Activated CD4-positive, alpha-beta T cell treated with anti-CD3 and anti-CD28 coated beads, Interleukin-2, amount 50 U/mL, for 16 hours (primary cell): ENCODE results near the gene OBSCN.

Source experiments
- DNase-seq: peaks from one replicate; pipeline ENCODE4 v3.0.0-alpha.2; 2020

OBSCN gene

GRCh38 chr1:228325267-228325666 is 117.4 kb downstream of the OBSCN start:
- no peak for DNase-seq

- DNase-seq = no peak
Observed at GRCh38 chr1:228329887-228330286, 122.0 kb downstream of the OBSCN start.

DNA sequence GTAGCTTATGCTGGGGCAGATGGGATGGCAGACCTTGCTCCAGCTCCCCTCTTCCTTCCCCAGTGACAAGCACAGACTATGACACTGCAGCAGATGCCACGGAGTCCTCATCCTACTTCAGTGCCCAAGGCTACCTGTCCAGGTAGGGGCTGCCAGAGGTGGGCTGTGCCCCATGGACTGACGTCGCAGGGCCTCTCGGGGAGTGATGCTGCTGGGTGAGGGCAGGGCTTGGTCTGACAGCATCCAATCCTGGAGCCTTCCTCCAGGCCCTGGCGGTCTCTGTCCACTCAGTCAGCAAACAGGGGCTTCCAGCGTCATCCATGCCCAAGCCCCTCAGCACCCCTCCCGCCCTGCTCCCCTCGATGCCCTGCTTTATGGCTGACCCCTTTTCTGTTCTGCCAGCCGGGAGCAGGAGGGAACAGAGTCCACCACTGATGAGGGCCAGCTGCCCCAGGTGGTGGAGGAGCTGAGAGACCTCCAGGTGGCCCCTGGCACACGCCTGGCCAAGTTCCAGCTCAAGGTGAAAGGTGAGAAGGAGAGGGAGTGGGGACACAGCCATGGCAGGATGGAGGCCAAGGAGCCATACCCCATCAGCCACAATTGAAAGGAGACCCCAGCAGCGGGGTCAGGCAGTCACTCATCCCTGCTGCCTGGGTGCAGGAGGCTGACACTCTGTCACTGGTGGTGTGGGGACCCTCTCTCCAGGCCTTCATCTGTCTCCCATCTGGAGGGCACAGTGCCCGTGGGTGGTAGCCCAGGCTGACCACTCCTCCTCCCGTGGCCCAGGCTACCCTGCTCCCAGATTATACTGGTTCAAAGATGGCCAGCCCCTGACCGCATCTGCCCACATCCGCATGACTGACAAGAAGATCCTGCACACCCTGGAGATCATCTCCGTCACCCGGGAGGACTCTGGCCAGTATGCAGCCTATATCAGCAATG is 125.2 kb downstream of the OBSCN start:
- DNase-seq = no peak

GRCh38 chr1:228333739-228334115 is 125.9 kb downstream of the OBSCN start:
- no peak for DNase-seq

GRCh38 chr1:228334226-228334935 is 126.5 kb downstream of the OBSCN start:
- no peak for DNase-seq

GRCh38 chr1:228334954-228335353 is 127.1 kb downstream of the OBSCN start:
- DNase-seq = no peak

GRCh38 chr1:228335406-228336307 is 127.8 kb downstream of the OBSCN start:
- no peak for DNase-seq

GRCh38 chr1:228336308-228337030 is 128.6 kb downstream of the OBSCN start:
- no peak for DNase-seq

GRCh38 chr1:228337031-228337564 is 129.3 kb downstream of the OBSCN start:
- DNase-seq = no peak

DNA sequence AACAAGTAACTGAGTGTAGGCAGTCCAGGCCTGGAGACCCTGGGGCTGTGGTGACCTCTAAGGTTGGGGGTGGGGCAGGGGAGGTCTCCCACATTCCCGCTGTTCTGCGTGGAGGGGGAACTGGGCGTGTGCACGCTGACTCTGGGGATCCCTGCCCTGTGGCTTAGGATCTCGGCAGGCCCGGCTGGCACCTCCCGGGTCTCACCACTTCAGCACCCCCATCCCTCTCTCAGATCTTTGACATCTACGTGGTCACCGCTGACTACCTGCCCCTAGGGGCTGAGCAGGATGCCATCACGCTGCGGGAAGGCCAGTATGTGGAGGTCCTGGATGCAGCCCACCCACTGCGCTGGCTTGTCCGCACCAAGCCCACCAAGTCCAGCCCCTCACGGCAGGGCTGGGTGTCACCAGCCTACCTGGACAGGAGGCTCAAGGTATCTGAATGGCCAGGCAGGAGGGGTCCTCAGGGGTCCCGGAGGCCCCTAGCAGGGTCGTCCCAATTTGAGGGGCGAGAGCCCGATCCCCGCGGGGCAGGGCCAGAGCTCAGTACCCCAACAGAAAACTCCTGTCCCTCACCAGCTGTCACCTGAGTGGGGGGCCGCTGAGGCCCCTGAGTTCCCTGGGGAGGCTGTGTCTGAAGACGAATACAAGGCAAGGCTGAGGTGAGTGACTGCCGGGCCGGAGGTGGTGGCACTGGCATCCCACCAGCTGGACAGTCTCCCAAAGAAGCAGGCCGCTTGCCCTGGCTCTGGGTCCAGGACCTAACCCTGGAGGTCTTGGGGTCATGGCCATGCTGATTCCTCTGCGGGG is 130.1 kb downstream of the OBSCN start:
- no peak for DNase-seq

DNA sequence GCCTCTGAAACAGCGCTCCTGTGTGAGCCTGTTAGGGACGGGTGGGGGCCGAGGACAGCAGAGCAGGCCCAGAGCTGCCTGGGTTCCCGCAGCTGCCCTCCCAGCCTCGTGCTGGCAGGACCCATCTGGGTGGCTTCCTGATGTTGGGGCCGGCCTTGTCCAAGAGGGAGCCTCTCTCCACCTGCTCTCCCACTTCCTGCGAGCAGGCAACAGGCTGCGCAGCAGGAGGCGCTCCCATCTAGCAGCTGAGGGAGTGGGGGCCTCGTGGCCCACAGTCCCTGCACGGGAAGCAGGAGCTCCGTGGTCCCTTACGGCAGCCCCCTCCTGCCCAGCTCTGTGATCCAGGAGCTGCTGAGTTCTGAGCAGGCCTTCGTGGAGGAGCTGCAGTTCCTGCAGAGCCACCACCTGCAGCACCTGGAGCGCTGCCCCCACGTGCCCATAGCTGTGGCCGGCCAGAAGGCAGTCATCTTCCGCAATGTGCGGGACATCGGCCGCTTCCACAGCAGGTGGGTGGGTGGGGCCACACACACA is 130.7 kb downstream of the OBSCN start:
- DNase-seq = no peak

- no peak for DNase-seq
Observed at GRCh38 chr1:228339059-228339704, 131.3 kb downstream of the OBSCN start.

DNA sequence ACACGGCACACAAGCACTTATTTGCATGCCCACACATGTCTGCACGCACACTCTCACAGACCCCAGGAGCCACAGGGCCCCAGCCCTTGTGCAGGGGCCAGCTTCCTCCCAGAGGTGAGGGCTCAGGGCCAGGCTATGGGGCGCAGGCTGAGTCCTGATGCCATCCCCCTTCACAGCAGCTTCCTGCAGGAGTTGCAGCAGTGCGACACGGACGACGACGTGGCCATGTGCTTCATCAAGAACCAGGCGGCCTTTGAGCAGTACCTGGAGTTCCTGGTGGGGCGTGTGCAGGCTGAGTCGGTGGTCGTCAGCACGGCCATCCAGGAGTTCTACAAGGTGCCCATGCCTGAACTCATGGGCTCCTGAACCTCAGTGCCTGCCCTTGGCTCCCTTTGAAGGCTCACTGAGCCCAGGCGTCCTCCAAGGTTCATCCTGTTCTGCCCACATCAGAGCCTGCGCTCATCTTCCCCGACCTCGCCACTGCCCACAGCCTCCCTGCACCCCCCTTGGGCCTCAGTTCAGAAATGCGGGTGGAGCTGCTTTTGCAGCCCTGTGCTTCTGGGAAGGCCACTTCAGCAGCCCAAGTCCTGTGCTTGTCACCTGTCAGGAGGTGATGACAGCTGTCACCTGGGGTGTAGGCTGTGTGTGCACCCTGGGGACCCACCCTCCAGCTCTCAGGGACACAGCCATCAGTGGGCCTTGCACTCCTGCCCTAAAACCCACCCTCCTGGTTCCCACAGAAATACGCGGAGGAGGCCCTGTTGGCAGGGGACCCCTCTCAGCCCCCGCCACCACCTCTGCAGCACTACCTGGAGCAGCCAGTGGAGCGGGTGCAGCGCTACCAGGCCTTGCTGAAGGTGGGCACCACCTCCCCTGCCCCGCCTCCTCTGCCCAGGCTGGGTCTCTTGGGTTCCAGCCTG is 132.2 kb downstream of the OBSCN start:
- no peak for DNase-seq

GRCh38 chr1:228340686-228341449 is 133.0 kb downstream of the OBSCN start:
- DNase-seq = no peak

DNA sequence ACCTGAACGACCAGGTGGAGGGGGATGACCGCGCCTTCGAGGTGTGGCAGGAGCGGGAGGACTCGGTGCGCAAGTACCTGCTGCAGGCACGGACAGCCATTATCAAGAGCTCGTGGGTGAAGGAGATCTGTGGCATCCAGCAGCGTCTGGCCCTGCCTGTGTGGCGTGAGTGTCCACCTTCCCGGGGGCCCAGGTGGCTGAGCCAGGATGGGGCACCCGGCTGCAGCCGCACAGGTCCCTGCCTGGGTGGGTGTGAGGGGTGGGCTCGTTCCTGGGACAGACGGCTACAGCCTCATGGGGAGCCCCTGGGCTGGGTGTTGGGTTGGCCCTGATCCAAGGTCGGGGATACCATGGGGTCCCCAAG is 133.6 kb downstream of the OBSCN start:
- DNase-seq = no peak

DNA sequence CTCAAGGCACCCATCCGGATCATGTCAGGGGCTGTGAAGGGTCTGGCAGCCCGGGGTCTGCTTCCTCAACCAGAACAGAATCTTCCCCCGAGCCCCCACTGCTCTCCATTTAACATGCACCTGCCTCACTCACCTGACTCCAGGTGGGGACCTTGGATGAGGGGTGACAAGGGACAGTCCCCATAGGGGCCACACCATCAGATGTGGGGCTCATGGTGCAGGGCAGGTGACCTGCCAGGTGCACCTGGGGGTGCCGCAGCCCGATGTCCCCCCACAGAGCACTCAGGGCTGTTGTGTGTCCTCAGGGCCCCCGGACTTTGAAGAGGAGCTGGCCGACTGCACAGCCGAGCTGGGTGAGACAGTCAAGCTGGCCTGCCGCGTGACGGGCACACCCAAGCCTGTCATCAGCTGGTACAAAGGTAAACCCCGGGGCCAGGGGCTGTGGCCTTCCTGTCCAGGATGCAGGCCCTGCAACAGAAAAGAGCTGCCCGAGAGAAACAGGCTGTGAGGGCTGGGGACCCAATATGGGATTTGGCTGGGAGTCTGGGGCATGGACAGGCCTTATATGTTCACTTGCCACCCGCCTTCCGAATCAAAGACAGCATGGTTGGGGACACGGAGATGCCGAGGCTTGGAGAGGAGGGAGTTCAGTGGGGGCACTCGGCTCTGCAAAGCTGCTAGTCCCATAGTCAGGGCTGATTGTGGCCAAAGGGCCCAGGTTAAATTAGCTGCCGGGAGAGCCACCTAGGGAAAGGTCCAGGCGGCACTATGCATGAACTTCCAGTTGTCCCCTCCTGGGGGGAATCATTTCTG is 134.2 kb downstream of the OBSCN start:
- no peak for DNase-seq

GRCh38 chr1:228342627-228343190 is 134.9 kb downstream of the OBSCN start:
- DNase-seq = no peak
